ENCODE results near the gene GUCA2B.

DNA sequence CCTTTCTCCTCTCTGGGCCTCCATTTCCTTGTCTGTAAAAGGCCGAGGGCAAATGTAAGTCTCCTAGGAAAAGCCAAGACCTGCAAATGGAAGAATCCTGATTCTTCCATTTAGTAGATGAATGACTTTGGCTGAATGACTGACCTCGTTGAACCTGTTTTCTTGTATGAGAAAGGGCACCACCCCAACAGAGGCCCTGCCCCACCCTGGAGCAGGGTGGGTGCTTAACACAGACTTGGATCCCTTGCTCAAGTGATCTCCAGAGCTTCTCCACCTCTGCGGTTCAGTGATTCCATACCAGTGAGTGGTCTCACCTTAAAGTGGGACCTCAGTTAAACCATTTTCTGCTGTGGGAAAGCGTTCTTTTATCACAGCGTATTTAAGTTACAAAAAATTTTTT lies 39.0 kb upstream of the GUCA2B start:
- TF ChIP-seq POLR2A (IDR thresholded peaks at IDR 0.05; ENCODE audit: low read length), result no peak
- TF ChIP-seq GATA1 (IDR thresholded peaks at IDR 0.05; ENCODE audit: low read depth, low read length), result no peak

All from erythroblast (primary cell).